GM12874 (cell line): Measurements from ENCODE around the gene KLF7.

Experiments
- CTCF ChIP-seq: IDR thresholded peaks from 2 replicates; pipeline ENCODE4 v1.5.1; 2011; ENCODE audit warnings: low read depth, mild to moderate bottlenecking, control low read depth, low read length, moderate library complexity; ENCODE audit not compliant: insufficient read depth

Gene KLF7

GRCh38 chr2:207051385-207051965 is 114.3 kb downstream of the KLF7 start:
- TF ChIP-seq CTCF = no peak

GRCh38 chr2:207049122-207049521 is 116.6 kb downstream of the KLF7 start:
- TF ChIP-seq CTCF = no peak

GRCh38 chr2:207048416-207048815 is 117.3 kb downstream of the KLF7 start:
- TF ChIP-seq CTCF = no peak

- 0 out of 2 replicates have a peak, but pooled peaks have one; percentile 15 for TF ChIP-seq CTCF
Measured at GRCh38 chr2:207046724-207047123, 119.0 kb downstream of the KLF7 start.

GRCh38 chr2:207045531-207045930 is 120.2 kb downstream of the KLF7 start:
- TF ChIP-seq CTCF = no peak

GRCh38 chr2:207044379-207045362 is 121.1 kb downstream of the KLF7 start:
- no peak for TF ChIP-seq CTCF

- no peak for TF ChIP-seq CTCF
Measured at GRCh38 chr2:207042841-207043240, 122.9 kb downstream of the KLF7 start.
